HPDE6-E6E7 (cell line): ENCODE data around the gene CYB561A3.
A peak's percentile ranks its signal among the peaks of the same experiment; 100 is the strongest.

Experiments
- DNase-seq: peaks from one replicate; pipeline ENCODE4 v3.0.0; 2011; ENCODE audit warnings: missing footprints; ENCODE audit errors: extremely low spot score

Gene CYB561A3

GRCh38 chr11:61369372-61370348, 8.0 kb upstream of the CYB561A3 start:
- DNase-seq: peak; percentile 92

DNA sequence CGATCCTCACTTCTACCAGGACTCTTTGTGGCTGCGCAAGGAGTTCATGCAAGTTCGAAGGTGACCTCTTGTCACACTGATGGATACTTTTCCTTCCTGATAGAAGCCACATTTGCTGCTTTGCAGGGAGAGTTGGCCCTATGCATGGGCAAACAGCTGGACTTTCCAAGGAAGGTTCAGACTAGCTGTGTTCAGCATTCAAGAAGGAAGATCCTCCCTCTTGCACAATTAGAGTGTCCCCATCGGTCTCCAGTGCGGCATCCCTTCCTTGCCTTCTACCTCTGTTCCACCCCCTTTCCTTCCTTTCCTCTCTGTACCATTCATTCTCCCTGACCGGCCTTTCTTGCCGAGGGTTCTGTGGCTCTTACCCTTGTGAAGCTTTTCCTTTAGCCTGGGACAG, 7.0 kb upstream of the CYB561A3 start:
- DNase-seq: no peak

GRCh38 chr11:61367406-61367805, 5.7 kb upstream of the CYB561A3 start:
- no peak for DNase-seq

DNA sequence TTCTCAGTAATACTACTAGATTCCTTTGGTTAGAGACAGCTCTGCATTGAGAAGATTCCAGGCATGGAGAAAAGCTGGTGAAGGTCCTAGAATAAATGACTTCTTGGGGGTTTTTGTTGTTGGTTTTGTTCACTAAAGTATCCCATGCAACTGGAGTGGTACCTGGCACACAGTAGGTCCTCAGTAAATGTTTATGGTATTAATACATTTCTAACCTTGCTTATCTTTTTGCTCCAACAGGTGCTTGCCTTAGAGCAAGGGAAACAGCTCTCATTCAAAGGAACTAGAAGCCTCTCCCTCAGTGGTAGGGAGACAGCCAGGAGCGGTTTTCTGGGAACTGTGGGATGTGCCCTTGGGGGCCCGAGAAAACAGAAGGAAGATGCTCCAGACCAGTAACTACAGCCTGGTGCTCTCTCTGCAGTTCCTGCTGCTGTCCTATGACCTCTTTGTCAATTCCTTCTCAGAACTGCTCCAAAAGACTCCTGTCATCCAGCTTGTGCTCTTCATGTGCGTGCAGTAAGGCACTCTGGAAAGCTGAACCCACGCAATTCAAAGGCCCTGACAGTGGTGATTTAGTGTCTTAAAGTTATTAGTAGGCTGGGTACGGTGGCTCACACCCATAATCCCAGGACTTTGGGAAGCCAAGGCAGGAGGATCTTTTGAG, 2.5 kb upstream of the CYB561A3 start:
- DNase-seq: no peak

- peak; percentile 22 for DNase-seq
Measured at GRCh38 chr11:61362542-61362875, 827 bp upstream of the CYB561A3 start.

GRCh38 chr11:61361237-61361740, 393 bp downstream of the CYB561A3 start:
- no peak for DNase-seq

DNA sequence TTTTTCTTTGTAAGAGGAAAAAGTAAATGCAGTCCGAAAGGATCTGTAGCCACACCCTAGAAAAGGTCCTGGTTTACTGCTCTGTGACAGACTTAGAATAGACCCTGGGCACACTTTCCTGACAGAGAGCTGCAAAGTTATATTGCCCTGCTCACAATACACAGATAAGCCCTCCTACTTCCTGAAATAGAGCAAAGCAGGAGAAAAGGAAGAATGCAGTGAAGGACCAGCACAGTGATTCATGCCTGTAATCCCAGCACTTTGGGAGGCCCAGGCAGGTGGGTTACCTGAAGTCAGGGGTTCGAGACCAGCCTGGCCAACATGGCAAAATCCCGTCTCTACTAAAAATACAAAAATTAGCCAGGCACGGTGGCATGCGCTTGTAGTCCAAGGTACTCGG, 2.2 kb downstream of the CYB561A3 start:
- DNase-seq: no peak

GRCh38 chr11:61358566-61358965, 3.1 kb downstream of the CYB561A3 start:
- no peak for DNase-seq

DNA sequence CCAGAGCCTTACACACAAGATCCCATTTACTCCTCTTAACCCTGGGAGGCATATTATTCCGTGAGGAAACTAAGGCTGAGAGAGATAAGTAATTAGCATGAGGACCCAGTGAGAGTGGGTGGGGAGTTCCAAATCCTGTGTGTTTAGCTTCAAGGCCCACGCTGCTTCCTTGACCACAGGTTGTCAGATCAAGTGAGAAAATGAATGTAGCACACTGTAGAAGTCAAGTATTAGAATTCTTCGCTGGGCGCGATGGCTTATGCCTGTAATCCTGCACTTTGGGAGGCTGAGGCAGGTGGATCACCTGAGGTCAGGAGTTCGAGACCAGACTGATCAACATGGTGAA, 3.8 kb downstream of the CYB561A3 start:
- DNase-seq: no peak

DNA sequence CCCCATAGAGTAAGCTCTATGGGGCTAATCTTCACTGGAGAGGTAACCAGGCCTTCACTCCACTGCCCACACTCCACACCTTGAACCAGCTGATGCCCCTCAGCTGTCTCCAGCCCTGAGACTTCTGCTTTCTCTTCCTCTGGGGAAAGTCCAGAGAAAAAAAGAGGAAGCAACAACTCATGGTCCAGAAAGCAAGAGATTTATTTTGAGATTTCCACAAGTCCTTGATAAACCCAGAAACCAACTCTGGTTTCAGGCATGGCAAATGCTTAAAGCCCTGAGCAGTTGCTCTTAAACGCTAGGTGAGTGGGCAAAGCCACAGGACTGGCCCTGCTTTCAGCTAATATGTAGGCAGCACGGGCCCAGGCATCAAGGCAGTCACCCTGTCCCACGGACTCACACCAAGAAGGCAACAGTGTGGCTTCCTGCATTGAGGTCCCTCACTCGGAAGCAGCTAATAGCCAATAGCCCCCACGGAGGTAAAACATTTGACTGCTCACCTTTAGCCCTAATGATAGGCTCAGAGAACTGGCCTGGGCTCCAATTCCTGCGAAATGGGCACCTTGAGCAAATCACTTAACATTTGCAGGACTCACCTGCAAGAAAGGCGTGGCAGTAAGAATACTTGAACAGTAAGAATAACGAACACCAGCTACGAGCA, 4.3 kb downstream of the CYB561A3 start:
- no peak for DNase-seq

DNA sequence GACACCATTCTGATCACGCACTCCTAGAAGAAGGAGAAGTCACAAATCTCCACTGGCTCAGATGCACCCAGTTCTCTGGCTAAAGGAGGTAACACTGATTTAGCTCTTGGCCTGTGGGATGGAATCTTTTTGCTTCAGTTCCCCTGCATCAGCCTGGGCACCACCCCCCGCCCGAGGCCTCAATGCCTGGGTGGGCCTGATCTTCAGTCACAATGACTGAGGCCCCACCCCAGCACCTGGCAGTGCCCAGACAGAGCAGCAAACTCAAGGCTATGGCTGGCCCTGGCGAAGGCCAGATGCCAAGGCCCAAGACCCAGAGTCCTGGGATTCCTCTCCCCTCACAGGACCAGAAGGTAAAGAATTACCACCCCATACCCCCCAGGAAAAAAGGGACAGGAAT, 5.0 kb downstream of the CYB561A3 start:
- DNase-seq: no peak

DNA sequence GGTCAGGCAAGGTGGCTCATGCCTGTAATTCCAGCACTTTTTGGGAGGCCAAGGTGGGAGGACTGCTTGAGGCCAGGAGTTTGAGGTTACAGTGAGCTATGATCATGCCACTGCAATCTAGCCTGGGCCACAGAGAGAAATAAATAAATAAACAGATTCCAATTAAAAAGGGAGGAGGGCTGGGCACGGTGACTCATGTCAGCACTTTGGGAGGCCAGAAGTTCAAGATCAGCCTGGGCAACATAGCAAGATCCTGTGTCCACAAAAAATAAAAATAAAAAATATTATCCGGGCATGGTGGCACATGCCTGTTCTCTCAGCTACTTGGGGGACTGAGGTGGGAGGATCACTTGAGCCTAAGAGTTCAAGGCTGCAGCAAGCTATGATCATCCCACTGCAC, 7.5 kb downstream of the CYB561A3 start:
- no peak for DNase-seq

DNA sequence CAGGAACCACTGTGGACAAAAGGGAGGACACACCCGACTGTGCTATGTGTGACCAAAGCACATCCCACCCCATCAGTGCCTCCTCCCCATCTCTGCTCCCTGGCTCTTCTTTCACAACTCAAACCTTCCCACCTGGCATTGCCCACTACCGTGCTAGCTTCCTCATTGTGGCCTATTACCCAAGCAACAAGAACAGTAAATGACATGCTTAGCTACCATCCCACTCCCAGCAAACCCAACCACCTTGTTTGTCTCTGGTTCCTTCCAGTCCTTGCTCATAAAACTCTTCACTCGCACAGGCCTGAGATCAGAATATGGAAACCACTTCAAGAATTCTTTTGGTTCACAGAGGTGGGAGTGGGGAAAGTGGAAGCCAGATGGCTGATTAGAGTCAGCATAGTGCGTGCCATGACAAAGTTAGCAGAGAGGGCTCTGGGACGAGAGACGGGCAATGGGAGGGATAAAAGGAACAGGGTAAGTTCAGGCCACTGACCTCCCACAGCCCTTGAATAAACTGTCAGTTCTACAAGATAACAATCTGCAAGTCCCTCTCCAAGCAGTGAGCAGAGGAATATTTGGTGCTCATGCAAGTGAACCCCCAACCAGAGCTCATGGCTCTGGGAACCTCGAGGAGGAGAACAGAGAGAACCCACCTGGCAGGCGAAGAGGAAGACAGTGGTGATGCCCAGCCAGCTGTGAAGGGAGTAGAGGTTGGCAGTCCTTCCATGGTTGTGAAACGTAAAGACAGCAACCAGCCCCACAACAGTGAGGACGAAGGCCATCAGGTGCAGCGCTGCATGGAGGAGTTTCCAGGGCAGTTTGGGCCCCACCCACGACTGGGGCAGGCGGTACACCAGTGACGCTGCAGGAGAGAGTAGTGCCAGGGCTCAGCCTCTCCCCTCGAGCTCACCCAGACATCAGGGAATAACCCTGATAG, 8.3 kb downstream of the CYB561A3 start:
- DNase-seq: no peak

DNA sequence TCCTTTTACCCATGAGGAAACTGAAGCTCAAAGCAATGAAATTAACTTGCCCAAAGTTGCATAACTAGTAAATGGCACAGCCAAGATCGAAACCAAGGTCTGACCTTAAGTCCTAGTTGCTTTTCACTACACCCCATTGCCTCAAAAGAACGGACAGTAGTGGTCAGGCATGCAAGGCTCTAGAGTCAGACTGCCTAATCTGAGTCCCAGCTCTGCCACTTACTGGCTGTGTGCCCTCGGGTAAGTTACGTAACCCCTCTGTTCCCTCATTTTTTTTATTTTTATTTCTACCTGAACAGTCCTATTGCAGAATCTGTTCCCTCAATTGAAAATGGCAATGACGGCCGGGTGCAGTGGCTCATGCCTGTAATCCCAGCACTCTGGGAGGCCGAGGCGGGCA, 9.6 kb downstream of the CYB561A3 start:
- DNase-seq: no peak

- DNase-seq: no peak
Measured at GRCh38 chr11:61350803-61351202, 10.9 kb downstream of the CYB561A3 start.

DNA sequence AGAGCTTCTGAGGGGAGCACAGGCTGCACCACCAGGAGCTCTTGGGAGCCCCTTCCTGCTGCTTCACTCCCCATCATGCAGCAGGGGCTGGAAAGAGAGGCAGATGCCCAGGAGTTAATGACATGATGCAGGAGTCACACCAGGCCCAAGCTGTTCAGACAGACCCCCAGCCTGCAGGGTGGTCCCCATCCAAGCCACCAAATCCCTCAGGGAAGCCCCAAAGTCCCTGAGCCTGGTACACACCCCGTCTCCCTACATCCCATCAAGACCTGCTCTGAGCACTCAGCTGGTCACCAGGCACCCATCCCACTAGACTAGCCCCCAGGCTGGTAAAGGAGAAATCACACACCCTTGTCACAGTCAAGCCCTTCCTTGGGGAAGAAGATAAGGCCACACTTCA, 11.3 kb downstream of the CYB561A3 start:
- no peak for DNase-seq

GRCh38 chr11:61349916-61350315, 11.8 kb downstream of the CYB561A3 start:
- DNase-seq: no peak

GRCh38 chr11:61349189-61349751, 12.4 kb downstream of the CYB561A3 start:
- DNase-seq: no peak

- DNase-seq: no peak
Measured at GRCh38 chr11:61347916-61348461, 13.7 kb downstream of the CYB561A3 start.

DNA sequence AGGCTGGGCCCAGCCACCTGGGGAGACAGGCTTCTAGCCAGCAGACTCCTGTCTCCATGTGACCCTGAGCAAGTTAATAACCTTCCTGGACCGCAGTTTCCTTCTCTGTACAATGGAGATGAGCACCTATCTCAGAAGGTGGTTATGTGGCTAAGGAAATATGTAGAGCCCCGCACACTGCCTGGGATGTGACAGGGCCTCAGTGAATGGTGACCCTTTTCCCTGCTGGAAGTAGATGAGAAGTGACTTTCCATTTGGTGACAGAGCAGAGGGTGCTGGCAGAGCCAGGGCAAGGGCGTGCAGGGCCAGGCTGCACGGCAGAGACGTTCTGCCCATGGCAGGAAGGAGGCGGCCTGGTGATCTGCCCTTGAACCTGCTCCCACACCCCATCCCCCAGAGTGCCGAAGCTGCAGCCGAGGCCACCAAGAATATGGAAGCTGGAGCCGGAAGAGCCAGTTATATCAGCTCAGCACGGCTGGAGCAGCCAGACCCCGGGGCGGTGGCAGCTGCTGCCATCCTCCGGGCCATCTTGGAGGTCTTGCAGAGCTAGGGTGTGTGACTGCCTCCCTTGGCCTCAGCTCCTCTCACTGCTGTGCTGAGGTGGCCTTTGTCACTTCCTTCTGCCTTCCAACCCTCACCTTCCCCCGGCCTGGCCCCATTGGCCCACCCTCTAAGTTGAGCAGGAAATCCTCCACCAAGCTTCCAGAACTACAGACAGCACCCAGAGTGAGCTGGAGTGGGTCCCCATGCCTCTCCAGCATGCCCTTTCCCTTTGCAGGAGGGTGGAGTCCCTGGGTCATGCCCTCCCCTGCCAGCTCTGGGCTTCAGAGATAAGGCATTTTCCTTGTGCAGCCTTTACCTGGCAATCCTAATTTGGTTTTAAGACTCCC, 15.5 kb downstream of the CYB561A3 start:
- no peak for DNase-seq
